GM19324 (cell line): Measurements from ENCODE around the gene RYR2.

Experiments
- ATAC-seq: cut with Tn5 transposase; IDR thresholded peaks from one replicate; pipeline ENCODE4 v1.9.1; 2021; ENCODE audit warnings: mild to moderate bottlenecking, moderate library complexity; ENCODE audit not compliant: unreplicated experiment, low FRiP score

RYR2 gene

GRCh38 chr1:237690656-237691055, 648.7 kb downstream of the RYR2 start:
- no peak for ATAC-seq

- ATAC-seq = no peak
Observed at GRCh38 chr1:237692255-237692654, 650.3 kb downstream of the RYR2 start.

GRCh38 chr1:237695878-237696277, 653.9 kb downstream of the RYR2 start:
- no peak for ATAC-seq

- no peak for ATAC-seq
Observed at GRCh38 chr1:237700181-237700580, 658.2 kb downstream of the RYR2 start.

GRCh38 chr1:237701534-237701933, 659.5 kb downstream of the RYR2 start:
- ATAC-seq = no peak

GRCh38 chr1:237702161-237702560, 660.2 kb downstream of the RYR2 start:
- no peak for ATAC-seq

GRCh38 chr1:237705462-237705861, 663.5 kb downstream of the RYR2 start:
- no peak for ATAC-seq

- no peak for ATAC-seq
Observed at GRCh38 chr1:237709355-237709754, 667.4 kb downstream of the RYR2 start.

GRCh38 chr1:237711281-237711680, 669.3 kb downstream of the RYR2 start:
- ATAC-seq = no peak

- ATAC-seq = no peak
Observed at GRCh38 chr1:237712082-237712481, 670.1 kb downstream of the RYR2 start.

GRCh38 chr1:237712586-237713157, 670.7 kb downstream of the RYR2 start:
- no peak for ATAC-seq

- no peak for ATAC-seq
Observed at GRCh38 chr1:237713916-237714315, 671.9 kb downstream of the RYR2 start.

- no peak for ATAC-seq
Observed at GRCh38 chr1:237717106-237717505, 675.1 kb downstream of the RYR2 start.

- no peak for ATAC-seq
Observed at GRCh38 chr1:237730826-237731350, 688.9 kb downstream of the RYR2 start.

GRCh38 chr1:237732657-237733056, 690.7 kb downstream of the RYR2 start:
- no peak for ATAC-seq

- no peak for ATAC-seq
Observed at GRCh38 chr1:237736372-237737029, 694.5 kb downstream of the RYR2 start.

GRCh38 chr1:237737448-237737847, 695.5 kb downstream of the RYR2 start:
- ATAC-seq = no peak

- ATAC-seq = no peak
Observed at GRCh38 chr1:237737938-237738610, 696.1 kb downstream of the RYR2 start.

- no peak for ATAC-seq
Observed at GRCh38 chr1:237740846-237741245, 698.9 kb downstream of the RYR2 start.

- ATAC-seq = no peak
Observed at GRCh38 chr1:237745545-237745944, 703.6 kb downstream of the RYR2 start.

- ATAC-seq = no peak
Observed at GRCh38 chr1:237748171-237748960, 706.4 kb downstream of the RYR2 start.
